AML-193 (cell line): ENCODE data around the gene CHD6.

Experiments used
- DNase-seq, 2 experiments: peaks; one replicate each; lab custom pipeline; 2025; lab: John Stamatoyannopoulos, UW

The CHD6 gene

GRCh38 chr20:41623625-41624375 is 5.6 kb upstream of the CHD6 start:
- DNase-seq = no peak

- DNase-seq = no peak
These were observed 4.4 kb upstream of the CHD6 start for GRCh38 chr20:41622584-41622983.

- no peak for DNase-seq
These were observed 3.8 kb upstream of the CHD6 start for GRCh38 chr20:41621971-41622370.

- no peak for DNase-seq
These were observed 3.2 kb upstream of the CHD6 start for GRCh38 chr20:41621421-41621820.

GRCh38 chr20:41619360-41620100 is 1.4 kb upstream of the CHD6 start:
- no peak for DNase-seq

GRCh38 chr20:41618807-41619311 is 682 bp upstream of the CHD6 start:
- DNase-seq = no peak

- DNase-seq = peak in 1 of 2 experiments; percentile 19
These were observed 897 bp downstream of the CHD6 start for GRCh38 chr20:41617059-41617901.

GRCh38 chr20:41616228-41616627 is 1.9 kb downstream of the CHD6 start:
- DNase-seq = peak; percentile 59 to 62

GRCh38 chr20:41615676-41616075 is 2.5 kb downstream of the CHD6 start:
- peak in 1 of 2 experiments; percentile 47 for DNase-seq

GRCh38 chr20:41615110-41615509 is 3.1 kb downstream of the CHD6 start:
- no peak for DNase-seq

GRCh38 chr20:41613321-41613720 is 4.9 kb downstream of the CHD6 start:
- no peak for DNase-seq

- no peak for DNase-seq
These were observed 8.7 kb downstream of the CHD6 start for GRCh38 chr20:41609474-41609873.

GRCh38 chr20:41608606-41609005 is 9.6 kb downstream of the CHD6 start:
- DNase-seq = no peak

GRCh38 chr20:41607791-41608190 is 10.4 kb downstream of the CHD6 start:
- no peak for DNase-seq

- no peak for DNase-seq
These were observed 14.2 kb downstream of the CHD6 start for GRCh38 chr20:41604002-41604401.

- DNase-seq = no peak
These were observed 16.4 kb downstream of the CHD6 start for GRCh38 chr20:41601742-41602141.

- DNase-seq = no peak
These were observed 17.1 kb downstream of the CHD6 start for GRCh38 chr20:41600926-41601631.

- no peak for DNase-seq
These were observed 18.5 kb downstream of the CHD6 start for GRCh38 chr20:41599699-41600104.

- no peak for DNase-seq
These were observed 19.5 kb downstream of the CHD6 start for GRCh38 chr20:41598719-41599118.

GRCh38 chr20:41594514-41595322 is 23.5 kb downstream of the CHD6 start:
- DNase-seq = no peak
